IPS-NIHi11 (cell line): Measurements from ENCODE around the gene ZNF70.
A peak's percentile ranks its signal among the peaks of the same experiment; 100 is the strongest.

Source experiments
- DNase-seq: peaks from one replicate; pipeline ENCODE4 v3.0.0; 2012; ENCODE audit warnings: mixed read lengths, low spot score

The ZNF70 gene

GRCh38 chr22:23716811-23717801 lies 33.8 kb downstream of the ZNF70 start:
- peak; percentile 97 for DNase-seq

GRCh38 chr22:23715806-23716375 lies 35.0 kb downstream of the ZNF70 start:
- no peak for DNase-seq

- DNase-seq = no peak
Measured at GRCh38 chr22:23714596-23715578, 36.0 kb downstream of the ZNF70 start.

GRCh38 chr22:23713696-23714595 lies 37.0 kb downstream of the ZNF70 start:
- DNase-seq = no peak

- DNase-seq = no peak
Measured at GRCh38 chr22:23712256-23712655, 38.7 kb downstream of the ZNF70 start.

- no peak for DNase-seq
Measured at GRCh38 chr22:23709107-23709506, 41.8 kb downstream of the ZNF70 start.

- no peak for DNase-seq
Measured at GRCh38 chr22:23708270-23708669, 42.6 kb downstream of the ZNF70 start.

- no peak for DNase-seq
Measured at GRCh38 chr22:23705358-23705757, 45.6 kb downstream of the ZNF70 start.

- DNase-seq = no peak
Measured at GRCh38 chr22:23704829-23705228, 46.1 kb downstream of the ZNF70 start.

GRCh38 chr22:23704062-23704461 lies 46.9 kb downstream of the ZNF70 start:
- DNase-seq = no peak

- no peak for DNase-seq
Measured at GRCh38 chr22:23700706-23701105, 50.2 kb downstream of the ZNF70 start.

GRCh38 chr22:23698673-23699235 lies 52.2 kb downstream of the ZNF70 start:
- no peak for DNase-seq

- no peak for DNase-seq
Measured at GRCh38 chr22:23698094-23698493, 52.8 kb downstream of the ZNF70 start.

- DNase-seq = no peak
Measured at GRCh38 chr22:23697031-23697970, 53.6 kb downstream of the ZNF70 start.

- DNase-seq = no peak
Measured at GRCh38 chr22:23696326-23696851, 54.5 kb downstream of the ZNF70 start.

GRCh38 chr22:23695571-23696325 lies 55.2 kb downstream of the ZNF70 start:
- no peak for DNase-seq

GRCh38 chr22:23695141-23695540 lies 55.8 kb downstream of the ZNF70 start:
- no peak for DNase-seq

- DNase-seq = no peak
Measured at GRCh38 chr22:23693979-23694680, 56.8 kb downstream of the ZNF70 start.
